ENCODE measurements around the gene YWHAH. TPM values are rescaled to one million over a fixed set of nuclear protein-coding genes. Genes with fewer than 3 reads are reported as not detected.

Gene YWHAH
- total RNA-seq, result 100 to 1,000 TPM; 173 to 177 TPM

DNA sequence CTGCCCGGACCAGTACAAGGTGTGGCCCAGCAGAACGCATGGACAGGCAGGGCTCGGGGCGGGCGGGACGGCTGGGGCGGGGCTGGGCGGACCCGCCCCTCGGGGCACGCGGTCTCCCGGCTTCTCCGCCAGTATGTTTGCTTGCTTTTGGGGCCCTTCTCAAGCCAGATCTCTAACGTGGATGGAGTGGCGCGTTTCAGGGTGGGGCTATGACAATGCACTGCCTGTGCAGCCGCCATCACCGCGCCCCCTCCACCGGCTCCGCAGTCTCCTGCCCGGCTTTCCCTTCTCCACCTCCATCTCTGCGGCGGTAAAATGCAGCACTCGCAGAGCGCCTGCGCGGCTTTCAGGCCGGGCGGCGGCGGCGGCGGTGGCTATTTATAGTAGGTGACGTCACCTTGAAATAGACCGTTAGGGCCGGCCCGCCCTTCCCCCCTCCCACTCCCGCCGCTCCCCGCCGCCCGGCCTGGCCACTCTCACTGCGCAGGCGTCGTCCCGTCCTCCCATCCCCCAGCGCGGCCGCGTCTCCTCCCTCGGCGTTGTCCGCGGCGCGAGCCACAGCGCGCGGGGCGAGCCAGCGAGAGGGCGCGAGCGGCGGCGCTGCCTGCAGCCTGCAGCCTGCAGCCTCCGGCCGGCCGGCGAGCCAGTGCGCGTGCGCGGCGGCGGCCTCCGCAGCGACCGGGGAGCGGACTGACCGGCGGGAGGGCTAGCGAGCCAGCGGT lies at the start of gene YWHAH:
YWHAH (plus strand) TSS at position 558 of the 722 bp plus-strand sequence. CDS start 199 bp downstream, outside the sequence.
- peak within 1 kb of the TSS; percentile 95 for H3K27ac Mint-ChIP-seq
- peaks cover 26% of the 10 kb centered on the region for H3K4me1 Mint-ChIP-seq
- H3K4me3 Mint-ChIP-seq, result peak within 1 kb of the TSS; percentile 86
- peaks cover 11% of the 10 kb centered on the region for H3K36me3 Mint-ChIP-seq
- peak; percentile 91 for DNase-seq
- H3K9me3 Mint-ChIP-seq, result no peaks in the 10 kb centered on the region
- no peaks in the 10 kb centered on the region for H3K27me3 Mint-ChIP-seq

GRCh38 chr22:31895411-31896123 lies 48.8 kb upstream of the YWHAH start:
- Mint-ChIP-seq H3K4me1 (no peaks in the 10 kb centered on the region), H3K27ac (no peak overlapping the region), H3K36me3 (peaks cover 6% of the 10 kb centered on the region), H3K4me3 (no peak overlapping the region), H3K27me3 (no peaks in the 10 kb centered on the region), H3K9me3 (no peaks in the 10 kb centered on the region)
- no peak for DNase-seq

DNA sequence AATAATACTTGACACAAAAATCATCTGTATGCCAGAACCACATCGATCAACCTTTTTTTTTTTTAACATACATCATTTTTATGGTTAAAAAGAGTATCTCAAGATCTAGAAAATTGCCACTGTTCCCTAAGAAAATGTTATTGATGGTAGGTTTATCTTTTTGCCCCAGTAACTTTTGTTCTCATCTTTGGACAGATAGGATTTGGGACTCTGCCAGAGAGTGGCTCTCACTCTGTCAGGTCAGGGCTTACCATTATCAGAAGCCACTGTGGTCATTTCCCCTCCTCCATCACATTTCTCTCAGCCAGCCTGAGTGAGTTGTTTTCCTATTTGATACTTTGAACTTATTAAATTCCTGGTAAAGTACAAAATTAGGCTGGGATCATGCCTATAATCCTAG lies 47.9 kb upstream of the YWHAH start:
- no peak for DNase-seq
- Mint-ChIP-seq H3K27ac (no peak overlapping the region), H3K27me3 (no peaks in the 10 kb centered on the region), H3K36me3 (peaks cover 6% of the 10 kb centered on the region), H3K9me3 (no peaks in the 10 kb centered on the region), H3K4me3 (no peak overlapping the region), H3K4me1 (no peaks in the 10 kb centered on the region)

DNA sequence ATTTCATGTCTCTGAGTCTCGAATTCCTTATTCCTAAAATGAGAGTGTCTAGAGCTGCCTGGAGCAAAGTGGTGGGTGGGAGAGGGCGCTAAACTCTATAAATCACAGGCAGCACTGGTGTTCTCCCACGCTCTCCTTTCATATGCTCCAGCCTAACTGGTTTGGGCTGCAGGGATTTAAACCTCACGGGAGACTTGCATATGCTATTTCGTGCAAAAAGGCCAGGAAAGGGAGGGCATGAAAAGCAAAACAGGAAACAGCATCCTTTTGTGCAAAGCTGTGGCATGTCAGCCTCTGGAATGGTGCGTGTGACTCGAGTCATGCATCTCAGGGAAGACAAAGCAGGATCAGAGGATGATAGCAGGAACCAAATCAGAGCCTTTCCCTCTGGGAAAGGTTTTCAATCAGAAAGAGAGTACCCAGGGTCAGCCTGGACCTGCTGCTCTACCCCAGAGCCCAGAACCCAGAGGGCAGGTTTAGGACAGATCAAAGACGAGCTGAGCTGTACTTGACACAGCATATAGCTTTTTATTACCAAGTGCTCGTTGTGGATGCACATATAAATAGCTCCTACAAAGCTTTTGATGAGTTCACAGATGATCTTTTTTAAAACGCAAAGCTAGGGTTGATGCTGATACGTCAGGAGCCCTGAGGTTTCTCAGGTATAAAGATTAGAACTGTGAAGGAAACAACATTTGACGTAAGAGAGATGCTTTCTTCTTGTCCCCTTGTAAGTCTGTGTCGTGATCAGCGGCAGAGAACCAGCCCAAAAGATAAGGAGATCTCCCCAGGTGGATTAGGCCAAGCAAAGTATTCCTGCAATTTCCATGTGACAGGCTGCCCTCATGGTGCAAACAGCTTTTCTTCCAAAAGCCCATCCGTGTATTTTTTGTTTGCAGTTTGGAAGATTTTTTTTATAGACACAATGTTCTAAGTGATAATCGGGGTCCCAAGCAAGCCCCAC lies 46.2 kb upstream of the YWHAH start:
- Mint-ChIP-seq H3K36me3 (peaks cover 6% of the 10 kb centered on the region), H3K4me1 (no peaks in the 10 kb centered on the region), H3K27ac (peak overlapping the region; percentile 39), H3K4me3 (no peak overlapping the region), H3K9me3 (no peaks in the 10 kb centered on the region), H3K27me3 (no peaks in the 10 kb centered on the region)
- no peak for DNase-seq

DNA sequence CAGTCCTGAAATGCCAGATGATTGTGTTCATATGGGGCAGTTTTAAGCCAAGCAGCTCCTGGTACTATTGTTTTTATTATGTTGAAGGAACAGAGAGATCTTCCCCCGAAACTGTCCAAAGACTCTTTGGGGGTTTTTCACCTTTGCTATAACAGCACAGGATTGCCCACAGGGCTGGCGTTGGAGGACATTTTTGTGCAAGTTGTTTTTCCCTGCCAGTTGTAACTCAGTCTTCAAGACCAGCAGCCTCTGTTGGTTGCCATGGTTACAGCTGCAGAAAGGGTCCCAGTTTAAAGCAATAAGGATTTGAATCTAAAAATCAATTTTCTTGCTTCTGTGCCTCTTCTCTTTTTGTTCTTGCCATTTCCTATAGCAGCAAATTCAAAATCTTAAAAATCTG lies 45.4 kb upstream of the YWHAH start:
- Mint-ChIP-seq H3K9me3 (no peaks in the 10 kb centered on the region), H3K36me3 (peaks cover 3% of the 10 kb centered on the region), H3K27me3 (no peaks in the 10 kb centered on the region), H3K27ac (no peak overlapping the region), H3K4me3 (no peak overlapping the region), H3K4me1 (no peaks in the 10 kb centered on the region)
- no peak for DNase-seq

- Mint-ChIP-seq H3K4me1 (no peaks in the 10 kb centered on the region), H3K27ac (no peak overlapping the region), H3K36me3 (peaks cover 3% of the 10 kb centered on the region), H3K27me3 (no peaks in the 10 kb centered on the region), H3K9me3 (no peaks in the 10 kb centered on the region), H3K4me3 (no peak overlapping the region)
- DNase-seq, result no peak
Measured at GRCh38 chr22:31899669-31900068, 44.7 kb upstream of the YWHAH start.

GRCh38 chr22:31901388-31902137 lies 42.8 kb upstream of the YWHAH start:
- no peak for DNase-seq
- H3K9me3 Mint-ChIP-seq, result no peaks in the 10 kb centered on the region
- H3K36me3 Mint-ChIP-seq, result no peaks in the 10 kb centered on the region
- H3K4me1 Mint-ChIP-seq, result no peaks in the 10 kb centered on the region
- no peak overlapping the region for H3K4me3 Mint-ChIP-seq
- no peaks in the 10 kb centered on the region for H3K27me3 Mint-ChIP-seq
- no peak overlapping the region for H3K27ac Mint-ChIP-seq

- Mint-ChIP-seq H3K27me3 (no peaks in the 10 kb centered on the region), H3K9me3 (no peaks in the 10 kb centered on the region), H3K4me3 (no peak overlapping the region), H3K36me3 (peaks cover 5% of the 10 kb centered on the region), H3K4me1 (no peaks in the 10 kb centered on the region), H3K27ac (no peak overlapping the region)
- no peak for DNase-seq
Measured at GRCh38 chr22:31904651-31905050, 39.7 kb upstream of the YWHAH start.

DNA sequence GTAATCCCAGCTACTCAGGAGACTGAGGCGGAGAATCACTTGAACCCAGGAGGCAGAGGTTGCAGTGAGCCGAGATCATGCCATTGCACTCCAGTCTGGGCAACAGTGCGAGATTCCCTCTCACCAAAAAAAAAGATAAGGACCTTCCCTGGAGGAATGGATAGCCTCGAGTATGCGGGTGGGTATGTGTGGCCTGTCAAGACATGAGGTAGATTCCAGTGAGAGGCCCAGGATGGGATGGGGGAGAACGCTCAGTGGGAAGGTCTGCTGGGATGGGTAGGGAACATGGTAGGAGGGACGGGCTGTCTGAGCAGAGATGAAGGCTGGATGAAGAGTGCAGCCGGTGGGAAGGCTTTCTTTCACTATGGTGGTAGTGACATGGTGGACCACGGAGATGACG lies 39.0 kb upstream of the YWHAH start:
- DNase-seq, result no peak
- Mint-ChIP-seq H3K4me3 (no peak overlapping the region), H3K36me3 (peaks cover 5% of the 10 kb centered on the region), H3K27ac (no peak overlapping the region), H3K4me1 (no peaks in the 10 kb centered on the region), H3K27me3 (no peaks in the 10 kb centered on the region), H3K9me3 (no peaks in the 10 kb centered on the region)

DNA sequence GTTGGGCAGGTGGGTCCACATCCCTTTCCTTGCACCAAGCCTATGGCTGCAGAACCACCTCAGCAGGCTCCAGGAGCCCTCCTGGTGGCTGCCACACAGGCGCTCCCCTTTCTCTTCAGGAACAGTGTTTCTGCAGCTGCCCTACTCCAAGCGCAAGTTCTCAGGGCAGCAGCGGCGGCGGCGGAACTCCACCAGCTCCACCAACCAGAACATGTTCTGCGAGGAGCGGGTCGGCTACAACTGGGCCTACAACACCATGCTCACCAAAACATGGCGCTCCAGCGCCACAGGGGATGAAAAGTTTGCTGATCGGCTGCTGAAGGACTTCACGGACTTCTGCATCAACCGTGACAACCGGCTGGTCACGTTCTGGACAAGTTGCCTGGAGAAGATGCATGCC lies 38.2 kb upstream of the YWHAH start:
- H3K4me1 Mint-ChIP-seq, result no peaks in the 10 kb centered on the region
- DNase-seq, result no peak
- no peaks in the 10 kb centered on the region for H3K27me3 Mint-ChIP-seq
- H3K4me3 Mint-ChIP-seq, result no peak overlapping the region
- no peak overlapping the region for H3K27ac Mint-ChIP-seq
- no peaks in the 10 kb centered on the region for H3K9me3 Mint-ChIP-seq
- H3K36me3 Mint-ChIP-seq, result peaks cover 5% of the 10 kb centered on the region

DNA sequence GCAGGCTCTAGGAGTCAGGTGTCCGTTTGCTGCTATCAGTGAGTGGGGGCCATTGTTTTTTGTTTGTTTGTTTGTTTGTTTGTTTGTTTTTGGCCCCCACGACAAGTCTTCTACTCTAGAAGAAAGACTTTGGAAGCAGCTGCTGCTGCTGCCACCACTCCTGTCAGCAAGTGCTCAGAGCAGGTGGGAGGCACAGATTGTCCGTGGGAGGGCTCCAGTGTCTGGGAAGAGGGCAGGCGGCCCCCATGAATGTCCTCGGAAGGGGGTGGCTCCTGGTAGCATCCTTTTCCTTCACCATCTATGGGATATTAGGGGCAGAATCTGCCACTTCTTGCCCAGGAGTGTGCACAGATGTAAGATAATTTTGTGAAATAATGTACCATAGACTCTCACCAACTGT lies 37.8 kb upstream of the YWHAH start:
- Mint-ChIP-seq H3K4me1 (no peaks in the 10 kb centered on the region), H3K36me3 (peaks cover 5% of the 10 kb centered on the region), H3K4me3 (no peak overlapping the region), H3K27ac (no peak overlapping the region), H3K9me3 (no peaks in the 10 kb centered on the region), H3K27me3 (no peaks in the 10 kb centered on the region)
- DNase-seq, result no peak

DNA sequence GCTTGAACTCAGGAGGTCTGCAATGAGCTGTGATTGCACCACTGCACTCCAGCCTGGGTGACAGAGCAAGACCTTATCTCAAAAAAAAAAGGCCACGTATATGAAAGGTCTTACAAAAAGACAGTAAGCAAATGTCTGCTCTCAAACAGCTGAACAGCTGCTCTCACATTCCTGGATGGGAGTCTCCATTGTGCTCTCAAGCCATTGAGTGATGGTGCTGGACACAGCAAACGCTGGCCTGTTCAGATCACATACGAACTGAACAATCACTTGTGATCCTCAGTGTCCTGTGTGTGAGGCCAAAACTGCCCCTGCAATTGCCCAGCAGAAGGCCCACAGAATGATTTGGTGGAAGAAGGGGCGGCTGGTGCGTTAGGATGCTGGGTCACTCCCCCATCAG lies 34.4 kb upstream of the YWHAH start:
- DNase-seq, result no peak
- H3K27ac Mint-ChIP-seq, result no peak overlapping the region
- peaks cover 5% of the 10 kb centered on the region for H3K36me3 Mint-ChIP-seq
- H3K9me3 Mint-ChIP-seq, result no peaks in the 10 kb centered on the region
- H3K27me3 Mint-ChIP-seq, result no peaks in the 10 kb centered on the region
- H3K4me3 Mint-ChIP-seq, result no peak overlapping the region
- H3K4me1 Mint-ChIP-seq, result no peaks in the 10 kb centered on the region

- H3K27me3 Mint-ChIP-seq, result no peaks in the 10 kb centered on the region
- no peaks in the 10 kb centered on the region for H3K4me1 Mint-ChIP-seq
- no peaks in the 10 kb centered on the region for H3K9me3 Mint-ChIP-seq
- no peak overlapping the region for H3K4me3 Mint-ChIP-seq
- DNase-seq, result no peak
- H3K27ac Mint-ChIP-seq, result no peak overlapping the region
- peaks cover 5% of the 10 kb centered on the region for H3K36me3 Mint-ChIP-seq
Measured at GRCh38 chr22:31911565-31912406, 32.5 kb upstream of the YWHAH start.

GRCh38 chr22:31912407-31912743 lies 32.0 kb upstream of the YWHAH start:
- Mint-ChIP-seq H3K4me3 (no peak overlapping the region), H3K9me3 (no peaks in the 10 kb centered on the region), H3K27me3 (no peaks in the 10 kb centered on the region), H3K36me3 (peaks cover 4% of the 10 kb centered on the region), H3K27ac (no peak overlapping the region), H3K4me1 (peaks cover 2% of the 10 kb centered on the region)
- no peak for DNase-seq
